Activated CD8-positive, alpha-beta T cell treated with anti-CD3 and anti-CD28 coated beads for 36 hours (primary cell): Measurements from ENCODE around the gene PIK3AP1. TPM values are rescaled to one million over a fixed set of nuclear protein-coding genes. Genes with fewer than 3 reads are reported as not detected.
A peak's percentile ranks its signal among the peaks of the same experiment; 100 is the strongest.

Source experiments
- ATAC-seq: fragments of 200-7000 bp; cut with Tn5 transposase; one replicate; pipeline ENCODE4 v1.10.0; 2021; ENCODE audit warnings: mild to moderate bottlenecking, moderate library complexity
- CTCF ChIA-PET: fragments of 350-600 bp; sonication (Branson Sonifier 250); formaldehyde crosslinking; loops from one replicate; lab custom pipeline; 2021; ENCODE audit warnings: antibody characterized with exemption; lab: Charles Lee
- POLR2A ChIA-PET: fragments of 350-600 bp; sonication (Branson Sonifier 250); formaldehyde crosslinking; loops from one replicate; lab custom pipeline; 2021; ENCODE audit warnings: antibody characterized with exemption; lab: Charles Lee
- DNase-seq: peaks from one replicate; pipeline ENCODE4 v3.0.0-alpha.2; 2020
- H3K27ac Mint-ChIP-seq: one replicate; pipeline ENCODE4 v1.8.0; 2021; ENCODE audit warnings: mild to moderate bottlenecking, mixed read lengths
- H3K27me3 Mint-ChIP-seq: one replicate; pipeline ENCODE4 v1.8.0; 2021; ENCODE audit warnings: mixed read lengths
- H3K36me3 Mint-ChIP-seq: one replicate; pipeline ENCODE4 v1.8.0; 2021; ENCODE audit warnings: low read depth, mixed read lengths
- H3K4me1 Mint-ChIP-seq: one replicate; pipeline ENCODE4 v1.8.0; 2021; ENCODE audit warnings: low read depth, mixed read lengths
- H3K4me3 Mint-ChIP-seq: one replicate; pipeline ENCODE4 v1.8.0; 2021; ENCODE audit warnings: mild to moderate bottlenecking, moderate library complexity, mixed read lengths
- H3K9me3 Mint-ChIP-seq: one replicate; pipeline ENCODE4 v1.8.0; 2021; ENCODE audit warnings: mixed read lengths
- intact Hi-C: fragments of 100-400 bp; cut with micrococcal nuclease; formaldehyde crosslinking; loops from one replicate; pipeline ENCODE4 v1.10.0; 2022
- total RNA-seq, 2 experiments: library from RNA; stranded (reverse); gene quantifications; one replicate each; pipeline ENCODE4 v1.2.3, GENCODE V29; 2021
- TF ChIP-seq, protein P1 (sequence below): fragments of 200-600 bp; IDR thresholded peaks from one replicate; pipeline ENCODE4 v1.8.0; 2022; ENCODE audit warnings: antibody characterized with exemption, mild to moderate bottlenecking

PIK3AP1 gene
- total RNA-seq, 2 experiments from 2014 or later = 4.1 to 4.7 TPM

GRCh38 chr10:96693431-96693830 lies 26.9 kb downstream of the PIK3AP1 start:
- CTCF ChIA-PET = interaction anchor here (3.6 kb wide), 1 partner anchor 50 kb away, joined by 14 read pairs; no protein-coding TSS in a partner anchor

GRCh38 chr10:96692427-96692826 lies 27.9 kb downstream of the PIK3AP1 start:
- Mint-ChIP-seq H3K36me3 (no peaks in the 10 kb centered on the region), H3K27ac (no peak overlapping the region), H3K4me1 (peaks cover 40% of the 10 kb centered on the region), H3K4me3 (no peak overlapping the region), H3K9me3 (no peaks in the 10 kb centered on the region), H3K27me3 (no peaks in the 10 kb centered on the region)
- ATAC-seq (no peak), DNase-seq (no peak)
- POLR2A ChIA-PET = no interaction called here
- CTCF ChIA-PET = interaction anchor here (1.2 to 3.6 kb wide), 3 partner anchors 13 to 49 kb away, joined by 3 to 14 read pairs (median 3); no protein-coding TSS in a partner anchor
- TF ChIP-seq, protein P1, sequence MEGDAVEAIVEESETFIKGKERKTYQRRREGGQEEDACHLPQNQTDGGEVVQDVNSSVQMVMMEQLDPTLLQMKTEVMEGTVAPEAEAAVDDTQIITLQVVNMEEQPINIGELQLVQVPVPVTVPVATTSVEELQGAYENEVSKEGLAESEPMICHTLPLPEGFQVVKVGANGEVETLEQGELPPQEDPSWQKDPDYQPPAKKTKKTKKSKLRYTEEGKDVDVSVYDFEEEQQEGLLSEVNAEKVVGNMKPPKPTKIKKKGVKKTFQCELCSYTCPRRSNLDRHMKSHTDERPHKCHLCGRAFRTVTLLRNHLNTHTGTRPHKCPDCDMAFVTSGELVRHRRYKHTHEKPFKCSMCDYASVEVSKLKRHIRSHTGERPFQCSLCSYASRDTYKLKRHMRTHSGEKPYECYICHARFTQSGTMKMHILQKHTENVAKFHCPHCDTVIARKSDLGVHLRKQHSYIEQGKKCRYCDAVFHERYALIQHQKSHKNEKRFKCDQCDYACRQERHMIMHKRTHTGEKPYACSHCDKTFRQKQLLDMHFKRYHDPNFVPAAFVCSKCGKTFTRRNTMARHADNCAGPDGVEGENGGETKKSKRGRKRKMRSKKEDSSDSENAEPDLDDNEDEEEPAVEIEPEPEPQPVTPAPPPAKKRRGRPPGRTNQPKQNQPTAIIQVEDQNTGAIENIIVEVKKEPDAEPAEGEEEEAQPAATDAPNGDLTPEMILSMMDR = no peak
- intact Hi-C loops = no loop called here

More at GRCh38 chr10:96693431-96693830, 26.9 kb downstream of the PIK3AP1 start:
- no peak for DNase-seq
- Mint-ChIP-seq H3K4me3 (no peak overlapping the region), H3K27me3 (no peaks in the 10 kb centered on the region), H3K27ac (peak overlapping the region; percentile 8), H3K9me3 (no peaks in the 10 kb centered on the region), H3K4me1 (peaks cover 38% of the 10 kb centered on the region), H3K36me3 (no peaks in the 10 kb centered on the region)
- TF ChIP-seq, protein P1 = no peak
- no peak for ATAC-seq
- POLR2A ChIA-PET = no interaction called here
- intact Hi-C loops = no loop called here

DNA sequence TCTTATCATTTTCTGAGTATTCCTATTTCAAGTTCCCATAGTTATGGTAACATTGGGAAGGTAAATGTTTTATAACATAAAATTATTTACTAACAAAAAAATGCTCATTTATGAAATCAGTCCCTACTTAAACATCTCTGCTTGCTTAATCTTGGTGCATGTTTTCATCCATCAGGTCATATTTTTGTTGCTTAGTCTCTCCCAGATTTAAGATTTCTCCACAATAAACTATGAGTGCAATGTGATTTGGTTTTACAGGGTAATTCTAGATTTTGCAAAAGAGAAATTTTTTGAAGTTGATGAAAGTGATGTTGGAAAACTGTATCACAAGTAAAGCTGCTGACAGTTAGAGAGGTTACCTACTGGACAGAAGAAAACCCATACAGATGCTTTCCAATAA lies 28.6 kb downstream of the PIK3AP1 start:
- Mint-ChIP-seq H3K27ac (no peak overlapping the region), H3K9me3 (no peaks in the 10 kb centered on the region), H3K27me3 (no peaks in the 10 kb centered on the region), H3K4me1 (peaks cover 41% of the 10 kb centered on the region), H3K4me3 (no peak overlapping the region), H3K36me3 (no peaks in the 10 kb centered on the region)
- DNase-seq = no peak
- intact Hi-C loops = no loop called here
- POLR2A ChIA-PET = interaction anchor here (0.8 to 0.9 kb wide), 2 partner anchors 15 to 40 kb away, joined by 3 read pairs; no protein-coding TSS in a partner anchor
- CTCF ChIA-PET = interaction anchor here (1.2 to 3.6 kb wide), 3 partner anchors 12 to 49 kb away, joined by 3 to 14 read pairs (median 3); no protein-coding TSS in a partner anchor
- ATAC-seq = no peak
- TF ChIP-seq, protein P1 = no peak

DNA sequence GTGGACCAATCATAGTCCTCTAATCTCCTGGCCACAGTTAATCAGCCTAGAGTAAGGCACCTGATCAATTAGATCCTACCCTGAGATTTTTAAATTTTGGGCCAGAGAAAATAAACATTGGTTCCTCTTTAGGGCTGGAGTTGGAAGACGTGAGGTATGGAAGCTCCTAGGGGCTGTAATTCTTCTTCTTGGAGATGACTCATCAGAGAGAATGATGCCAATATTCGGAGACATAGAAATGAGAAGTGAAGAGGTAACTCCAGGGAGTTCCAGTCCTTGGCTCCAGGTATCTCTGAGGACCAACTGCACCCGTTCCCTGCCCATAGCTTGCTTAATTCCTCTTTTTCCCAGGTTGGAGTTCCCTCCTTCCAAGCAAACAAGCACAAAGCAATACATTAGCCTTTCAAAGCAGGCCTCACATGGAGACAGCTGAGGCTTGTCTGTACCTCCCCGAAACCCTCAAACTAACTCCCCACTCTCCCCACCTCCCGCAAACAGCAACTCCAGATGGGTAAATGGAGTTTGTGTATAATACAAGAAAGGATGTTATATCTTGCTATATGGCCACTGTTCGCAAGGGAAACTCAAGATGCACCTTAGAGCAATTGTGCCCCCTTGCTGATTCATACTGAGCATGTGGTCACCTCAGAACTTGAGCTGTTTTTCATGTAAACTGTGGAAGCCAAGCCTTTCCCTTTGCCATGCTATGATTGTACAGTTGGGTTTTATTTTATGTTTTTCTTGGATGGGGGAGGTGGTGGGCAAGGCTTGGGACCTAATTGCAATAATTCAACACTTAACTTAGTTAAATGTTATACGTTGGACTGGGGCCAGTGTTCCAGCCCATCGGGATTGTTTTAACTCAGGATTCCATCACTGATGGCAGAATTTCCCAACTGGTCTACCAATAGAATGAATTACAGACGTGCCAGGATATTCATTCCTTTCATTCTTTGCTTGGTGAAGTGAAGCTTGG lies 29.3 kb downstream of the PIK3AP1 start:
- intact Hi-C loops = no loop called here
- Mint-ChIP-seq H3K27ac (no peak overlapping the region), H3K9me3 (no peaks in the 10 kb centered on the region), H3K4me3 (no peak overlapping the region), H3K36me3 (no peaks in the 10 kb centered on the region), H3K4me1 (peaks cover 35% of the 10 kb centered on the region), H3K27me3 (no peaks in the 10 kb centered on the region)
- TF ChIP-seq, protein P1 = peak; percentile 12
- ChIA-PET POLR2A (interaction anchor here (0.8 to 0.9 kb wide), 2 partner anchors 16 to 40 kb away, joined by 3 read pairs; no protein-coding TSS in a partner anchor), CTCF (interaction anchor here (1.2 to 3.6 kb wide), 3 partner anchors 11 to 48 kb away, joined by 3 to 14 read pairs (median 3); no protein-coding TSS in a partner anchor)
- DNase-seq (peak; percentile 34), ATAC-seq (peak; percentile 59)
